Measurements from ENCODE around the gene MAGEA12. TPM values are rescaled to one million over a fixed set of nuclear protein-coding genes. Genes with fewer than 3 reads are reported as not detected.
"Not testable (repeated sequence)": the region's sequence is repeated elsewhere in the genome, so short reads cannot be mapped to it uniquely, and the experiment has no call there.

Gene MAGEA12, protein sequence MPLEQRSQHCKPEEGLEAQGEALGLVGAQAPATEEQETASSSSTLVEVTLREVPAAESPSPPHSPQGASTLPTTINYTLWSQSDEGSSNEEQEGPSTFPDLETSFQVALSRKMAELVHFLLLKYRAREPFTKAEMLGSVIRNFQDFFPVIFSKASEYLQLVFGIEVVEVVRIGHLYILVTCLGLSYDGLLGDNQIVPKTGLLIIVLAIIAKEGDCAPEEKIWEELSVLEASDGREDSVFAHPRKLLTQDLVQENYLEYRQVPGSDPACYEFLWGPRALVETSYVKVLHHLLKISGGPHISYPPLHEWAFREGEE
- total RNA-seq: not detected in 2 replicates
- long read RNA-seq: 0 reads

DNA sequence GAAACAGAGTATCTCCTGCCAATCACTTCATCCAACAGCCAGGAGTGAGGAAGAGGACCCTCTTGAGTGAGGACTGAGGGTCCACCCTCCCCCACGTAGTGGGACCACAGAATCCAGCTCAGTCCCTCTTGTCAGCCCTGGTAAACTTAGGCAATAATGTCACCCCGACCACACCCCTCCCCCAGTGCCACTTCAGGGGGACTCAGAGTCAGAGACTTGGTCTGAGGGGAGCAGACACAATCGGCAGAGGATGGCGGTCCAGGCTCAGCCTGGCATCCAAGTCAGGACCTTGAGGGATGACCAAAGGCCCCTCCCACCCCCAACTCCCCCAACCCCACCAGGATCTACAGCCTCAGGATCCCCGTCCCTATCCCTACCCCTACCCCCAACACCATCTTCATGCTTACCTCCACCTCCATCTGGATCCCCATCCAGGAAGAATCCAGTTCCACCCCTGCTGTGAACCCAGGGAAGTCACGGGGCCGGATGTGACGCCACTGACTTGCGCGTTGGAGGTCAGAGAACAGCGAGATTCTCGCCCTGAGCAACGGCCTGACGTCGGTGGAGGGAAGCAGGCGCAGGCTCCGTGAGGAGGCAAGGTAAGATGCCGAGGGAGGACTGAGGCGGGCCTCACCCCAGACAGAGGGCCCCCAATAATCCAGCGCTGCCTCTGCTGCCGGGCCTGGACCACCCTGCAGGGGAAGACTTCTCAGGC lies at the start of gene MAGEA12, which contains the start of gene CSAG1:
TSS of gene MAGEA12 (plus strand) at position 497 of the 715 bp plus-strand sequence. CDS start 2,405 bp downstream, outside the sequence.
TSS of gene CSAG1 (minus strand) at position 461 of the 715 bp plus-strand sequence. CDS start 1,261 bp downstream, outside the sequence.
- no peak within 1 kb of the TSS for H3K27ac Mint-ChIP-seq (ENCODE audit: unreplicated experiment)
- H3K4me1 Mint-ChIP-seq (ENCODE audit: unreplicated experiment): no peaks in the 10 kb centered on the region
- H3K36me3 Mint-ChIP-seq (ENCODE audit: unreplicated experiment): no peaks in the 10 kb centered on the region
- H3K9me3 Mint-ChIP-seq (ENCODE audit: unreplicated experiment): peaks cover 10% of the 10 kb centered on the region
- no peaks in the 10 kb centered on the region for H3K27me3 Mint-ChIP-seq (ENCODE audit: unreplicated experiment)
- TF ChIP-seq, protein P1, sequence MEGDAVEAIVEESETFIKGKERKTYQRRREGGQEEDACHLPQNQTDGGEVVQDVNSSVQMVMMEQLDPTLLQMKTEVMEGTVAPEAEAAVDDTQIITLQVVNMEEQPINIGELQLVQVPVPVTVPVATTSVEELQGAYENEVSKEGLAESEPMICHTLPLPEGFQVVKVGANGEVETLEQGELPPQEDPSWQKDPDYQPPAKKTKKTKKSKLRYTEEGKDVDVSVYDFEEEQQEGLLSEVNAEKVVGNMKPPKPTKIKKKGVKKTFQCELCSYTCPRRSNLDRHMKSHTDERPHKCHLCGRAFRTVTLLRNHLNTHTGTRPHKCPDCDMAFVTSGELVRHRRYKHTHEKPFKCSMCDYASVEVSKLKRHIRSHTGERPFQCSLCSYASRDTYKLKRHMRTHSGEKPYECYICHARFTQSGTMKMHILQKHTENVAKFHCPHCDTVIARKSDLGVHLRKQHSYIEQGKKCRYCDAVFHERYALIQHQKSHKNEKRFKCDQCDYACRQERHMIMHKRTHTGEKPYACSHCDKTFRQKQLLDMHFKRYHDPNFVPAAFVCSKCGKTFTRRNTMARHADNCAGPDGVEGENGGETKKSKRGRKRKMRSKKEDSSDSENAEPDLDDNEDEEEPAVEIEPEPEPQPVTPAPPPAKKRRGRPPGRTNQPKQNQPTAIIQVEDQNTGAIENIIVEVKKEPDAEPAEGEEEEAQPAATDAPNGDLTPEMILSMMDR (IDR thresholded peaks at IDR 0.05): no peak
- no peak within 1 kb of the TSS for H3K4me3 Mint-ChIP-seq (ENCODE audit: unreplicated experiment)
- DNase-seq (ENCODE audit: extremely low spot score, unreplicated experiment): peak; percentile 67

DNA sequence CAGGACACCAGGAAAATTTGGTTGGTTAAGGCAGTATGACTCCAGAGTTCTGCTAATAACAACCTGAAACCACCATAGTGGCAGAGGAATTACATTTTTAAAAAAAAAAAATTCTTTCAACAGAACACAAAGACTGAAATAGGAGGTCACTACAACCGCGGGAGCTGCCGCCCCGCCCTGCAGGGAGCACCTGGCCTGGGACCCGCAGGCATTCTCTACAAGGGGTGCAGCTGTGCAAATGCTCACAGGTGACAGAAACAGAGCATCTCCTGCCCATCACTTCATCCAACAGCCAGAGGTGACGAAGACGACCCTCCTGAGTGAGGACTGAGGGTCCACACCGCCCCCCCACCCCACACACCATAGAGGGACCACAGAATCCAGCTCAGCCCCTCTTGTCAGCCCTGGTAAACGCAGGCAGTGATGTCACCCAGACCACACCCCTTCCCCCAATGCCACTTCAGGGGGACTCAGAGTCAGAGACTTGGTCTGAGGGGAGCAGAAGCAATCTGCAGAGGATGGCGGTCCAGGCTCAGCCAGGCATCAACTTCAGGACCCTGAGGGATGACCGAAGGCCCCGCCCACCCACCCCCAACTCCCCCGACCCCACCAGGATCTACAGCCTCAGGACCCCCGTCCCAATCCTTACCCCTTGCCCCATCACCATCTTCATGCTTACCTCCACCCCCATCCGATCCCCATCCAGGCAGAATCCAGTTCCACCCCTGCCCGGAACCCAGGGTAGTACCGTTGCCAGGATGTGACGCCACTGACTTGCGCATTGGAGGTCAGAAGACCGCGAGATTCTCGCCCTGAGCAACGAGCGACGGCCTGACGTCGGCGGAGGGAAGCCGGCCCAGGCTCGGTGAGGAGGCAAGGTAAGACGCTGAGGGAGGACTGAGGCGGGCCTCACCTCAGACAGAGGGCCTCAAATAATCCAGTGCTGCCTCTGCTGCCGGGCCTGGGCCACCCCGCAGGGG lies 35.3 kb upstream of the MAGEA12 start, which contains the start of gene MAGEA3:
TSS of gene MAGEA3 (plus strand) at position 843 of the 980 bp plus-strand sequence. CDS start 2,039 bp downstream, outside the sequence.
- not testable (repeated sequence) for DNase-seq (ENCODE audit: extremely low spot score, unreplicated experiment); H3K9me3 Mint-ChIP-seq (ENCODE audit: unreplicated experiment); H3K27ac Mint-ChIP-seq (ENCODE audit: unreplicated experiment); H3K4me3 Mint-ChIP-seq (ENCODE audit: unreplicated experiment); H3K4me1 Mint-ChIP-seq (ENCODE audit: unreplicated experiment); H3K36me3 Mint-ChIP-seq (ENCODE audit: unreplicated experiment); H3K27me3 Mint-ChIP-seq (ENCODE audit: unreplicated experiment)

DNA sequence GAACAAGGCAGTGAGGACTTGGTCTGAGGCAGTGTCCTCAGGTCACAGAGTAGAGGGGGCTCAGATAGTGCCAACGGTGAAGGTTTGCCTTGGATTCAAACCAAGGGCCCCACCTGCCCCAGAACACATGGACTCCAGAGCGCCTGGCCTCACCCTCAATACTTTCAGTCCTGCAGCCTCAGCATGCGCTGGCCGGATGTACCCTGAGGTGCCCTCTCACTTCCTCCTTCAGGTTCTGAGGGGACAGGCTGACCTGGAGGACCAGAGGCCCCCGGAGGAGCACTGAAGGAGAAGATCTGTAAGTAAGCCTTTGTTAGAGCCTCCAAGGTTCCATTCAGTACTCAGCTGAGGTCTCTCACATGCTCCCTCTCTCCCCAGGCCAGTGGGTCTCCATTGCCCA lies 33.2 kb upstream of the MAGEA12 start:
- not testable (repeated sequence) for H3K36me3 Mint-ChIP-seq (ENCODE audit: unreplicated experiment); H3K9me3 Mint-ChIP-seq (ENCODE audit: unreplicated experiment); H3K27ac Mint-ChIP-seq (ENCODE audit: unreplicated experiment); H3K4me1 Mint-ChIP-seq (ENCODE audit: unreplicated experiment); H3K4me3 Mint-ChIP-seq (ENCODE audit: unreplicated experiment); H3K27me3 Mint-ChIP-seq (ENCODE audit: unreplicated experiment)
- DNase-seq (ENCODE audit: extremely low spot score, unreplicated experiment): peak; percentile 72

DNA sequence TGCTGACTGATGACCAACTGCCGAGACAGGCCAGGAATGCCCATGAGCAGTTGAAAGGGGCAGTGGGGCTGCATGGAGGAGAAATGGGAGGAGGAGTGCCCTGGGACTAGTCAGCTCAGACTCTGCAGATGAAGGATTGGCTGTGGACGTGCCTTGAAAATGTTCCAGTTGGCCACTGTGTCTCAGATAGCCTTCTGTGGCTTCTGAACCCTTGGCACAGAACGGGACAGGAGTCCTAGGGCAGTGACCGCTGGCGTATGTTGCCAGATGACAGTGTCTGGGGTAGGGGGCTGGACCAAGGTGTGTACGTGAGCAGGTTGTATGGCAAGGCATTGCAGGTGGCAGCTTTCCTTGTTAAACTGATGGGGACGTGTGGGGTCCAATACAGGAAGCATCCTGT lies 27.1 kb upstream of the MAGEA12 start:
- H3K4me1 Mint-ChIP-seq (ENCODE audit: unreplicated experiment); H3K27ac Mint-ChIP-seq (ENCODE audit: unreplicated experiment); DNase-seq (ENCODE audit: extremely low spot score, unreplicated experiment); H3K27me3 Mint-ChIP-seq (ENCODE audit: unreplicated experiment); H3K4me3 Mint-ChIP-seq (ENCODE audit: unreplicated experiment); H3K36me3 Mint-ChIP-seq (ENCODE audit: unreplicated experiment); H3K9me3 Mint-ChIP-seq (ENCODE audit: unreplicated experiment): not testable (repeated sequence)

DNA sequence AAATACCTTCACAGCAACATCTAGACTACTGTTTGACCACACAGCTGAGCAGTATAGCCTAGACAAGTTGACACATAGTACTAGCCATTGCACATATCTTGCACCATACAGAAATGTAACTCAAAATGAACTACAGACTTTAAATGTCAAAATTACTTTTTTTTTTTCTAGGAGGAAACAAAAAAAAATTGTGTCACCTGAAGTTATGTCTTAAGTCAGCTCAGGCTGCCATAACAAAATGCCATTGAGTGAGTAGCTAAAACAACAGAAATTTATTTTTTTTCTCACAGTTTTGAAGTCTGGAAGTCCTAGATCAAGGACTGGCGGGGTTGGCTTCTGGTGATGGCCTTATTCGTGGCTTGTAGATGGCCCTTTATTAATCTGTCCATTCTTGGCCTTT lies 24.4 kb upstream of the MAGEA12 start, which contains the start of gene CSAG2:
TSS of gene CSAG2 (minus strand) at position 101 of the 400 bp plus-strand sequence. CDS start 161 bp downstream, outside the sequence.
- not testable (repeated sequence) for DNase-seq (ENCODE audit: extremely low spot score, unreplicated experiment); H3K27me3 Mint-ChIP-seq (ENCODE audit: unreplicated experiment); H3K4me3 Mint-ChIP-seq (ENCODE audit: unreplicated experiment); H3K9me3 Mint-ChIP-seq (ENCODE audit: unreplicated experiment); H3K27ac Mint-ChIP-seq (ENCODE audit: unreplicated experiment); H3K36me3 Mint-ChIP-seq (ENCODE audit: unreplicated experiment); H3K4me1 Mint-ChIP-seq (ENCODE audit: unreplicated experiment)

DNA sequence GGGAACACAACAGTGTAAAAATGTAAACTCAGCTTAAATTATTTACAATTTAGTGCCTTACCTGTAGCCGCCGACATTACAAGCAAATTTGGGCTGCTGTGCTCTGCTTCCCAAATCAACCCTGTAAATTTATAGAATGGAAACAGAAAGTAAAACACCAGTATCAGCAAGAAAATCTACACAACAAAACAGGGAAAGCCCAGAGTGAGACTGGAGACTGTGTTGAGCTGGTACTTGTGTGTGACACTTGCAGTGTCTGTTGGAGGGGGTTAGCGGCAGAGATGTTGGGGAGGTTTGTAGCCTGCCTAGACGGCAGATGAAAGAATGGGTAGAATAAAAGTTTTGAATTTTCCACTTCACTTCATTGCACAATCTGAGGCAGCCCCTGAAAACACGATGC lies 20.4 kb upstream of the MAGEA12 start:
- H3K27me3 Mint-ChIP-seq (ENCODE audit: unreplicated experiment); H3K36me3 Mint-ChIP-seq (ENCODE audit: unreplicated experiment); H3K4me1 Mint-ChIP-seq (ENCODE audit: unreplicated experiment); H3K27ac Mint-ChIP-seq (ENCODE audit: unreplicated experiment); H3K9me3 Mint-ChIP-seq (ENCODE audit: unreplicated experiment); DNase-seq (ENCODE audit: extremely low spot score, unreplicated experiment); H3K4me3 Mint-ChIP-seq (ENCODE audit: unreplicated experiment): not testable (repeated sequence)

DNA sequence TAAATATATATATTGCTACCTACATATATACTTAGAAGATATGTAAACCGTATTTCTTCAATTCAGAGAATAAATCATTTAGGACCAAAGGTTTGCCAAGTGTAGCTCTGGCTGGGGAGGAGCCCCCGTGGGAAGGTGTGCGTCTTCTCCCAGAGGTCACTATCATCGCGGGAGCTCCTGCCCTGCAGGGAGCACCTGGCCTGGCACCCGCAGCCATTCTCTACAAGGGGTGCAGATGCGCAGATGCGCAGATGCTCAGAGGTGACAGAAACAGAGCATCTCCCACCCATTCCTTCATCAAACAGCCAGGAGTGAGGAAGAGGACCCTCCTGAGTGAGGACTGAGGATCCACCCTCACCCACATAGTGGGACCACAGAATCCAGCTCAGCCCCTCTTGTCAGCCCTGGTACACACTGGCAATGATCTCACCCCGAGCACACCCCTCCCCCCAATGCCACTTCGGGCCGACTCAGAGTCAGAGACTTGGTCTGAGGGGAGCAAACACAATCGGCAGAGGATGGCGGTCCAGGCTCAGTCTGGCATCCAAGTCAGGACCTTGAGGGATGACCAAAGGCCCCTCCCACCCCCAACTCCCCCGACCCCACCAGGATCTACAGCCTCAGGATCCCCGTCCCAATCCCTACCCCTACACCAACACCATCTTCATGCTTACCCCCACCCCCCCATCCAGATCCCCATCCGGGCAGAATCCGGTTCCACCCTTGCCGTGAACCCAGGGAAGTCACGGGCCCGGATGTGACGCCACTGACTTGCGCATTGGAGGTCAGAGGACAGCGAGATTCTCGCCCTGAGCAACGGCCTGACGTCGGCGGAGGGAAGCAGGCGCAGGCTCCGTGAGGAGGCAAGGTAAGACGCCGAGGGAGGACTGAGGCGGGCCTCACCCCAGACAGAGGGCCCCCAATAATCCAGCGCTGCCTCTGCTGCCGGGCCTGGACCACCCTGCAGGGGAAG lies 19.5 kb upstream of the MAGEA12 start, which contains the start of gene MAGEA2B:
TSS of gene MAGEA2B (plus strand) at position 814 of the 973 bp plus-strand sequence. CDS start 2,479 bp downstream, outside the sequence.
- not testable (repeated sequence) for H3K36me3 Mint-ChIP-seq (ENCODE audit: unreplicated experiment); H3K27me3 Mint-ChIP-seq (ENCODE audit: unreplicated experiment); H3K9me3 Mint-ChIP-seq (ENCODE audit: unreplicated experiment); H3K4me1 Mint-ChIP-seq (ENCODE audit: unreplicated experiment); DNase-seq (ENCODE audit: extremely low spot score, unreplicated experiment); H3K27ac Mint-ChIP-seq (ENCODE audit: unreplicated experiment); H3K4me3 Mint-ChIP-seq (ENCODE audit: unreplicated experiment)
